PFSK-1 (cell line): ENCODE data around the gene ACADL.

ENCODE experiments used
- FOXP2 ChIP-seq: optimal IDR thresholded peaks from 2 replicates; pipeline ENCODE3; 2011; ENCODE audit warnings: borderline replicate concordance, control low read depth, inconsistent platforms; ENCODE audit not compliant: insufficient read depth; ENCODE audit errors: extremely low read length, extremely low read depth
- POLR2AphosphoS5 ChIP-seq: IDR thresholded peaks from 2 replicates; pipeline ENCODE4 v1.6.1; 2012; ENCODE audit warnings: low read depth, mild to moderate bottlenecking, control low read depth, low read length, moderate library complexity
- REST ChIP-seq, 2 experiments: IDR thresholded peaks; 2 replicates each; pipeline versions ENCODE4 v1.6.1 to v1.8.0; 2011 to 2012; ENCODE audit warnings: low read depth in 2 of 2, low read length in 2 of 2, control low read depth in 1 of 2, inconsistent platforms in 1 of 2, mild to moderate bottlenecking in 1 of 2, moderate library complexity in 1 of 2; ENCODE audit not compliant: insufficient read depth in 1 of 2
- SIN3A ChIP-seq: IDR thresholded peaks from 2 replicates; pipeline ENCODE4 v1.6.1; 2012; ENCODE audit warnings: mild to moderate bottlenecking, low read length, moderate library complexity, borderline replicate concordance; ENCODE audit not compliant: insufficient read depth
- TAF1 ChIP-seq: IDR thresholded peaks from 2 replicates; pipeline ENCODE4 v1.6.1; 2012; ENCODE audit warnings: low read length, control low read depth, borderline replicate concordance; ENCODE audit not compliant: insufficient read depth

The ACADL gene

GRCh38 chr2:210189452-210190138 lies 35.7 kb downstream of the ACADL start:
- TF ChIP-seq POLR2AphosphoS5 (no peak), REST (IDR thresholded peaks at IDR 0.05; ENCODE audit: insufficient read depth in 1 of 2, low read depth in 2 of 2, low read length in 2 of 2) (no peak), FOXP2 (no peak), SIN3A (no peak), TAF1 (no peak)

- TF ChIP-seq REST (IDR thresholded peaks at IDR 0.05; ENCODE audit: insufficient read depth in 1 of 2, low read depth in 2 of 2, low read length in 2 of 2) (no peak), SIN3A (no peak), TAF1 (no peak), POLR2AphosphoS5 (no peak), FOXP2 (no peak)
Observed at GRCh38 chr2:210188755-210189154, 36.5 kb downstream of the ACADL start.

- TF ChIP-seq FOXP2 (no peak), SIN3A (no peak), POLR2AphosphoS5 (no peak), TAF1 (no peak), REST (IDR thresholded peaks at IDR 0.05; ENCODE audit: insufficient read depth in 1 of 2, low read depth in 2 of 2, low read length in 2 of 2) (no peak)
Observed at GRCh38 chr2:210188190-210188589, 37.1 kb downstream of the ACADL start.

GRCh38 chr2:210180477-210180876 lies 44.8 kb downstream of the ACADL start:
- TF ChIP-seq TAF1 (no peak), POLR2AphosphoS5 (no peak), SIN3A (no peak), REST (IDR thresholded peaks at IDR 0.05; ENCODE audit: insufficient read depth in 1 of 2, low read depth in 2 of 2, low read length in 2 of 2) (no peak), FOXP2 (no peak)
